Fibroblast of lung (primary cell): ENCODE results near the gene NR3C1. TPM values are rescaled to one million over a fixed set of nuclear protein-coding genes. Genes with fewer than 3 reads are reported as not detected.
A peak's percentile ranks its signal among the peaks of the same experiment; 100 is the strongest.

ENCODE experiments used
- DNase-seq, 2 donors: peaks; one replicate each; pipeline versions ENCODE4 v3.0.0 to v3.0.0-alpha.2; 2010; ENCODE audit warnings: low read depth in 2 of 2
- H2AFZ ChIP-seq: 2 replicates; pipeline ENCODE4 v1.5.1; 2012; ENCODE audit warnings: low read length, control low read depth, inconsistent platforms
- H3K27ac ChIP-seq: 2 replicates; pipeline ENCODE4 v1.5.1; 2011; ENCODE audit warnings: low read length, control low read depth; ENCODE audit not compliant: insufficient read depth
- H3K27me3 ChIP-seq: 2 replicates; pipeline ENCODE4 v1.5.1; 2011; ENCODE audit warnings: mild to moderate bottlenecking, low read length; ENCODE audit not compliant: control insufficient read depth, insufficient read depth
- H3K36me3 ChIP-seq: 2 replicates; pipeline ENCODE4 v1.5.1; 2011; ENCODE audit warnings: low read length; ENCODE audit not compliant: control insufficient read depth, insufficient read depth
- H3K4me1 ChIP-seq: 2 replicates; pipeline ENCODE4 v1.5.1; 2011; ENCODE audit warnings: low read length; ENCODE audit not compliant: control insufficient read depth, insufficient read depth; ENCODE audit errors: extremely low read depth
- H3K4me2 ChIP-seq: 2 replicates; pipeline ENCODE4 v1.5.1; 2011; ENCODE audit warnings: low read length, control low read depth; ENCODE audit not compliant: insufficient read depth; ENCODE audit errors: extremely low read depth
- H3K4me3 ChIP-seq, 4 experiments: fragments of 200-600 bp in 1 of 4; sonication (generic) in 1 of 4; replicated peaks in 1 of 4; 2 replicates each; pipeline ENCODE4 v1.5.1; 2011 to 2016; ENCODE audit warnings: low read length in 4 of 4, low read depth in 3 of 4, mild to moderate bottlenecking in 3 of 4, control low read depth in 2 of 4, inconsistent platforms in 1 of 4, mixed read lengths in 1 of 4; ENCODE audit not compliant: insufficient read depth in 1 of 4; ENCODE audit errors: control extremely low read depth in 1 of 4
- H3K79me2 ChIP-seq: 2 replicates; pipeline ENCODE4 v1.5.1; 2012; ENCODE audit warnings: mild to moderate bottlenecking, low read length, inconsistent platforms; ENCODE audit not compliant: control insufficient read depth, insufficient read depth
- H3K9ac ChIP-seq: 2 replicates; pipeline ENCODE4 v1.5.1; 2011; ENCODE audit warnings: mild to moderate bottlenecking, low read length, control low read depth; ENCODE audit not compliant: insufficient read depth
- H3K9me3 ChIP-seq: 2 replicates; pipeline ENCODE4 v1.5.1; 2012; ENCODE audit warnings: low read depth, low read length; ENCODE audit not compliant: control insufficient read depth, insufficient read depth
- H4K20me1 ChIP-seq: 2 replicates; pipeline ENCODE4 v1.5.1; 2011; ENCODE audit warnings: low read length; ENCODE audit not compliant: control insufficient read depth, insufficient read depth; ENCODE audit errors: extremely low read depth
- EZH2 ChIP-seq: IDR thresholded peaks from 2 replicates; pipeline ENCODE4 v1.5.1; 2012; ENCODE audit warnings: low read length, control low read depth, mild to moderate bottlenecking; ENCODE audit errors: missing control alignments
- polyA plus RNA-seq, 2 donors: library from polyadenylated mRNA; depleted of rRNA in 1 of 2; stranded (reverse) in 1 of 2; unstranded in 1 of 2; fragments of >200 nt; gene quantifications; 2 replicates each; pipeline ENCODE4 v1.2.1, GENCODE V29; 2011 to 2012; ENCODE audit warnings: missing spikeins in 1 of 2
- total RNA-seq: library from RNA; depleted of rRNA; stranded (reverse); fragments of >200 nt; gene quantifications from 2 replicates; pipeline ENCODE4 v1.2.1, GENCODE V29; 2014
- TF ChIP-seq, protein P1 (sequence below), 2 donors: IDR thresholded peaks in 1 of 2; conservative IDR thresholded peaks in 1 of 2; 1 replicate in 1 of 2; 2 replicates in 1 of 2; pipeline ENCODE4 v1.5.1; 2011 to 2012; ENCODE audit warnings: low read length in 2 of 2, control low read depth in 1 of 2, inconsistent platforms in 1 of 2, low read depth in 1 of 2, mild to moderate bottlenecking in 1 of 2

The NR3C1 gene
- total and polyA plus RNA-seq, 2 donors (not counting 1 experiment from before 2014, with no cell fraction given) = 85.3 to 126 TPM

DNA sequence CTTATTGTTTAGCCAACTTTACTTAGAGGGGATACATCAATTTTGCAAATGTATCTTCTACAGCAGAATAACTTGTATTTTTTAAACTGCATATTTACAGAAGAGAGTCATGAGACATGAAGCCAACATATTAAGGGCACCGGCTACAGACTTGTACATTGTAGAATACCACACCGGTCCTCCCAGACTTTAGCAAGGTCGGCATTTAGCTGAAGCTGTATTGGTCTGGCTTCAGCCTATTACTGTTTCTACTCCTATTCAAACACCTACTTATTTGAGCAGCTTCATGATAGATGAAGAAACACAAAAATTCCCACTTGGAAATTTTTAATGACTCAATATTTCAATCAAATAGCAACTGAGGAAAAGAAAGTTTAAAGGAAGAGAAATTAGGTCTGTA, 33.0 kb downstream of the NR3C1 start:
- no peak overlapping the region for H3K27ac ChIP-seq
- peaks cover 2% of the 10 kb centered on the region for H3K4me1 ChIP-seq
- no peaks in the 10 kb centered on the region for H3K27me3 ChIP-seq
- no peak overlapping the region for H3K9ac ChIP-seq
- H2AFZ ChIP-seq = no peak overlapping the region
- peaks cover 100% of the 10 kb centered on the region for H3K79me2 ChIP-seq
- H3K36me3 ChIP-seq = no peaks in the 10 kb centered on the region
- no peak for TF ChIP-seq EZH2
- TF ChIP-seq, protein P1, sequence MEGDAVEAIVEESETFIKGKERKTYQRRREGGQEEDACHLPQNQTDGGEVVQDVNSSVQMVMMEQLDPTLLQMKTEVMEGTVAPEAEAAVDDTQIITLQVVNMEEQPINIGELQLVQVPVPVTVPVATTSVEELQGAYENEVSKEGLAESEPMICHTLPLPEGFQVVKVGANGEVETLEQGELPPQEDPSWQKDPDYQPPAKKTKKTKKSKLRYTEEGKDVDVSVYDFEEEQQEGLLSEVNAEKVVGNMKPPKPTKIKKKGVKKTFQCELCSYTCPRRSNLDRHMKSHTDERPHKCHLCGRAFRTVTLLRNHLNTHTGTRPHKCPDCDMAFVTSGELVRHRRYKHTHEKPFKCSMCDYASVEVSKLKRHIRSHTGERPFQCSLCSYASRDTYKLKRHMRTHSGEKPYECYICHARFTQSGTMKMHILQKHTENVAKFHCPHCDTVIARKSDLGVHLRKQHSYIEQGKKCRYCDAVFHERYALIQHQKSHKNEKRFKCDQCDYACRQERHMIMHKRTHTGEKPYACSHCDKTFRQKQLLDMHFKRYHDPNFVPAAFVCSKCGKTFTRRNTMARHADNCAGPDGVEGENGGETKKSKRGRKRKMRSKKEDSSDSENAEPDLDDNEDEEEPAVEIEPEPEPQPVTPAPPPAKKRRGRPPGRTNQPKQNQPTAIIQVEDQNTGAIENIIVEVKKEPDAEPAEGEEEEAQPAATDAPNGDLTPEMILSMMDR (conservative IDR thresholded peaks at IDR 0.05 in 1 of 2, IDR thresholded peaks at IDR 0.05 in 1 of 2; ENCODE audit: low read depth in 1 of 2, low read length in 2 of 2) = no peak
- peaks cover 4% of the 10 kb centered on the region for H4K20me1 ChIP-seq
- H3K4me2 ChIP-seq = no peak overlapping the region
- DNase-seq = no peak
- H3K4me3 ChIP-seq = no peak overlapping the region
- H3K9me3 ChIP-seq = no peaks in the 10 kb centered on the region

- peak in 1 of 2 donors; percentile 37 for DNase-seq
- Histone ChIP-seq H3K9ac (no peak overlapping the region), H2AFZ (no peak overlapping the region), H3K27me3 (no peaks in the 10 kb centered on the region), H3K27ac (no peak overlapping the region), H3K9me3 (no peaks in the 10 kb centered on the region), H3K79me2 (peaks cover 99% of the 10 kb centered on the region), H3K4me1 (peaks cover 3% of the 10 kb centered on the region), H3K4me3 (no peak overlapping the region), H3K4me2 (no peak overlapping the region), H4K20me1 (no peaks in the 10 kb centered on the region), H3K36me3 (no peaks in the 10 kb centered on the region)
- no peak for TF ChIP-seq EZH2
- TF ChIP-seq, protein P1 (conservative IDR thresholded peaks at IDR 0.05 in 1 of 2, IDR thresholded peaks at IDR 0.05 in 1 of 2; ENCODE audit: low read depth in 1 of 2, low read length in 2 of 2) = no peak
These were observed 39.4 kb downstream of the NR3C1 start for GRCh38 chr5:143364061-143364460.

GRCh38 chr5:143362664-143363227, 40.7 kb downstream of the NR3C1 start:
- H3K9me3 ChIP-seq = no peaks in the 10 kb centered on the region
- TF ChIP-seq, protein P1 (conservative IDR thresholded peaks at IDR 0.05 in 1 of 2, IDR thresholded peaks at IDR 0.05 in 1 of 2; ENCODE audit: low read depth in 1 of 2, low read length in 2 of 2) = no peak
- TF ChIP-seq EZH2 = no peak
- no peak overlapping the region for H2AFZ ChIP-seq
- peaks cover 3% of the 10 kb centered on the region for H3K4me1 ChIP-seq
- H3K4me2 ChIP-seq = no peak overlapping the region
- no peak overlapping the region for H3K9ac ChIP-seq
- H3K27me3 ChIP-seq = no peaks in the 10 kb centered on the region
- DNase-seq = no peak
- H4K20me1 ChIP-seq = no peaks in the 10 kb centered on the region
- H3K36me3 ChIP-seq = no peaks in the 10 kb centered on the region
- no peak overlapping the region for H3K27ac ChIP-seq
- no peak overlapping the region for H3K4me3 ChIP-seq
- peaks cover 97% of the 10 kb centered on the region for H3K79me2 ChIP-seq
